Pancreas (tissue), 10 donors: Measurements from ENCODE around the gene AKAP13. TPM values are rescaled to one million over a fixed set of nuclear protein-coding genes. Genes with fewer than 3 reads are reported as not detected.

Experiments
- ATAC-seq, 4 donors: fragments of 200-7000 bp; cut with Tn5 transposase; one replicate each; pipeline versions ENCODE4 v1.8.0 to v1.9.1; 2020; ENCODE audit warnings: mild to moderate bottlenecking in 4 of 4, moderate library complexity in 4 of 4
- DNase-seq, 6 donors: peaks; one replicate each; pipeline ENCODE4 v3.0.0-alpha.2; 2020
- FAIRE-seq: peaks from 2 replicates; lab custom pipeline; 2012; peaks lifted over from hg19 to GRCh38; lab: Jason Lieb, UNC
- H3K27ac ChIP-seq, 4 donors: fragments of 200-600 bp; sonication (generic); 1 replicate in 3 of 4; 2 replicates in 1 of 4; pipeline versions ENCODE4 v1.5.0 to v1.8.0; 2020
- H3K27me3 ChIP-seq, 4 donors: fragments of 200-600 bp; one replicate each; pipeline ENCODE4 v1.8.0; 2021
- H3K36me3 ChIP-seq, 3 donors: fragments of 200-600 bp; sonication (generic) in 1 of 3; one replicate each; pipeline versions ENCODE4 v1.5.0 to v1.8.0; 2020 to 2021
- H3K4me1 ChIP-seq, 3 donors: fragments of 200-600 bp; one replicate each; pipeline ENCODE4 v1.8.0; 2021
- H3K4me3 ChIP-seq, 4 donors: fragments of 200-600 bp; sonication (generic) in 2 of 4; one replicate each; pipeline versions ENCODE4 v1.5.0 to v1.8.0; 2020 to 2021
- H3K9me3 ChIP-seq, 4 donors: fragments of 200-600 bp; one replicate each; pipeline ENCODE4 v1.8.0; 2021
- WGBS, 2 donors: extraction: QIAGEN DNeasy Blood & Tissue Kit; methylation state at CpG; one replicate each; pipeline ENCODE4 v1.1.7; 2013; 5-methylcytosine and 5-hydroxymethylcytosine counted together
- intact Hi-C, 3 donors: fragments of 100-400 bp; cut with DNase I; formaldehyde crosslinking; loops; one replicate each; pipeline versions ENCODE4 v1.11.1 to v1.14.2; 2022
- polyA plus RNA-seq, 2 donors: library from polyadenylated mRNA; stranded (reverse); fragments of 200-250 nt; gene quantifications; one replicate each; pipeline ENCODE4 v1.2.3, GENCODE V29; 2013
- total RNA-seq, 6 donors: library from RNA; stranded (reverse); fragmentation: NEBNext Ultra II Directional in 4 of 6; extraction: Animal tissue kit (Norgen Biotek cat#: 25700) in 4 of 6; gene quantifications; one replicate each; pipeline versions ENCODE4 v1.2.1 to v1.2.4, GENCODE V29; 2021 to 2023
- TF ChIP-seq, protein P1 (sequence below), 4 donors: fragments of 200-600 bp; sonication (generic) in 3 of 4; IDR thresholded peaks; one replicate each; pipeline versions ENCODE4 v1.5.0 to v1.8.0; 2021; ENCODE audit warnings: antibody characterized with exemption in 4 of 4
- donor health status: healthy with polysubstance abuse.
- donor health status: DM: no; HTN: no; CAD: no; lungs with moderate emphysema.
- donor health status: DM: no; HTN: no; CAD: no.
- donor health status: control.
- donor health status: control.
- donor health status: Bipolar disorder and iron deficiency.
- donor health status: DM: yes; HTN: yes; CAD: no.
- donor health status: DM: no; HTN: no; CAD: no.
- donor health status: DM: no; HTN: no; CAD: no.
- donor health status: DM: yes; HTN: yes; CAD: no.

Gene AKAP13
- total and polyA plus RNA-seq, 8 donors = 64.9 to 139 (median 89.9) TPM

DNA sequence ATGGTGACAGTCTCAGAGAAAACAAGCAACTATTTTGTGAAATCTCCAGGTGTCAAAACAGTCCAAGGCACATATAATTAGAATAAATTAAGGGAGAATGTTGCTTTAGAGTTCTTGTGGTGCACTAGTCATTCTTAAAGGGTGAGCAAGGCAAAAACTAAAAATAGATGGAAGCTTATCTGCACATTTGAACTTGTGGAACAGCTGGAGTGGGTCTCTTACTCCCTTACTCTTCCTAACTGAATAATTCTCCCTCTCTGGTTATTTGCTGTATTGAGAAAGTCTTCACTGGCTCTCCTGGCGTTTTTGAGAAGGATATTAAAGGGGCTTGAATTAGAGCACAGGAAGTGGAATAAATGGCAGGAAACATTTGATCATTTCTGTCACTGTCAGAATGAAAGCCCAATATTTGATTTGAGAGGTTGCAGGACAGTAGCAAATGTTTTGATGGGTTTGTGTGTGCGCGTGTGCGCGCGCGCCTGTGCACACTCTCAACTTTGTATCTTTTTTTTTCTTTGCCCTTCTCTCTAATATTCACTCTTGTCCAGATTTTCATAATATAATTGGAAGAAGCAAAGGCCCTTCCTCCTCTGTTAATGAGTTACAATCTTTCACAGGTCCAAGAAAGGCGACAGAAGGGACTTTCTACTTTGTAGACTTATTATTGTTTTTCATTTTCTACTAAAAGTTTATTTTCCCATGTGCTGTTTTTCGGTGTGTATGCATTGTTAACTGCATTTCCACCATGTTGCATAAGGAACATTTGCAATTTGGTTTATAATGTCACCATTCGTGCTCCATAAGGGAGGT lies 40.9 kb downstream of the AKAP13 start:
- FAIRE-seq = no peak
- TF ChIP-seq, protein P1, sequence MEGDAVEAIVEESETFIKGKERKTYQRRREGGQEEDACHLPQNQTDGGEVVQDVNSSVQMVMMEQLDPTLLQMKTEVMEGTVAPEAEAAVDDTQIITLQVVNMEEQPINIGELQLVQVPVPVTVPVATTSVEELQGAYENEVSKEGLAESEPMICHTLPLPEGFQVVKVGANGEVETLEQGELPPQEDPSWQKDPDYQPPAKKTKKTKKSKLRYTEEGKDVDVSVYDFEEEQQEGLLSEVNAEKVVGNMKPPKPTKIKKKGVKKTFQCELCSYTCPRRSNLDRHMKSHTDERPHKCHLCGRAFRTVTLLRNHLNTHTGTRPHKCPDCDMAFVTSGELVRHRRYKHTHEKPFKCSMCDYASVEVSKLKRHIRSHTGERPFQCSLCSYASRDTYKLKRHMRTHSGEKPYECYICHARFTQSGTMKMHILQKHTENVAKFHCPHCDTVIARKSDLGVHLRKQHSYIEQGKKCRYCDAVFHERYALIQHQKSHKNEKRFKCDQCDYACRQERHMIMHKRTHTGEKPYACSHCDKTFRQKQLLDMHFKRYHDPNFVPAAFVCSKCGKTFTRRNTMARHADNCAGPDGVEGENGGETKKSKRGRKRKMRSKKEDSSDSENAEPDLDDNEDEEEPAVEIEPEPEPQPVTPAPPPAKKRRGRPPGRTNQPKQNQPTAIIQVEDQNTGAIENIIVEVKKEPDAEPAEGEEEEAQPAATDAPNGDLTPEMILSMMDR (IDR thresholded peaks at IDR 0.05) = no peak
- 70 to 77% methylated on average over 10 of the region's 10 CpGs for WGBS, 2 donors
- peak in 2 of 4 donors; percentile 37 to 58 for ATAC-seq
- Histone ChIP-seq H3K36me3 (no peaks in the 10 kb centered on the region), H3K27me3 (no peaks in the 10 kb centered on the region), H3K4me1 (peaks cover 6 to 50% (median 33%) of the 10 kb centered on the region in 3 donors), H3K9me3 (no peaks in the 10 kb centered on the region), H3K27ac (peak overlapping the region in 2 of 4 donors; percentile 1 to 2), H3K4me3 (no peak overlapping the region)
- intact Hi-C loops = no loop called here
- no peak for DNase-seq

DNA sequence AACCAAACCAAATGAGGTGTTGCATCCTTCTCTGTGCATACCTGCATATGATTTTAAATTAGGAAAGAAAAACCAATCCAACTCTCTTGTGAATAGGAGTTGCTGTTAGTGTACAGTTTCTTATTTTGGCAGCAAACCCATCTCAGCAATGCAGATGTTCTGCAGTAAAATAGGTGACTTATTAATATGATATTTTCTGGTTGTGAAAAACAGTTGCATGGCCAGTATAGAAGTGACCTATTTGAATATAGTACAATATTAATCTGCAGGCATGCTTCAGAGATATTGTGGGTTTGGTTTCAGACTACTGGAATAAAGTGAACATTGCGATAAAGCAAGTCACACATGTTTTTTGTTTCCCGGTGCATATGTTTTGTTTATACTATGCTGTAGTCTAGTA lies 42.2 kb downstream of the AKAP13 start:
- FAIRE-seq (no peak), DNase-seq (no peak), ATAC-seq (peak in 3 of 4 donors; percentile 28 to 51 (median 46))
- H3K27ac ChIP-seq = no peak overlapping the region
- H3K27me3 ChIP-seq = no peaks in the 10 kb centered on the region
- TF ChIP-seq, protein P1 (IDR thresholded peaks at IDR 0.05) = no peak
- no peak overlapping the region for H3K4me3 ChIP-seq
- 47 to 52% methylated on average over 2 of the region's 2 CpGs for WGBS, 2 donors
- no peaks in the 10 kb centered on the region for H3K9me3 ChIP-seq
- H3K36me3 ChIP-seq = no peaks in the 10 kb centered on the region
- intact Hi-C loops = no loop called here
- H3K4me1 ChIP-seq = peaks cover 6 to 42% (median 29%) of the 10 kb centered on the region in 3 donors

DNA sequence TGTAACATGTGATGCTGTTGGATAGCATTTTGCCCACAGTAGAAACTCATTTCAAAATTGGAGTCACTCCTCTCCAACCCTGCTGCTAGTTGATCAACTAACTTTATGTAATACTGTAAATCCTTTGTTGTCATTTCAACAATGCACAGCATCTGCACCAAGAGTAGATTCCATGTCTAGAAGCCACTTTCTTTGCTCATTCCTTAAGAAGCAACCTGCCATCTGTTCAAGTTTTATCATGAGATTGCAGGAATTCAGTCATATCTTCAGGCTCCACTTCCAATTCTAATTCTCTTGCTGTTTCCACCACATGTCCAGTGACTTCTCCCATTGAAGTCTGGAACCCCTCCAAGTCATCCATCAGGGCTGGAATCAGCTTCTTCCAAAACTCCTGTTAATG lies 42.9 kb downstream of the AKAP13 start:
- no peak for ATAC-seq
- H3K27me3 ChIP-seq = no peaks in the 10 kb centered on the region
- DNase-seq = no peak
- H3K36me3 ChIP-seq = no peaks in the 10 kb centered on the region
- H3K4me3 ChIP-seq = no peak overlapping the region
- H3K27ac ChIP-seq = no peak overlapping the region
- peaks cover 6 to 35% (median 23%) of the 10 kb centered on the region in 3 donors for H3K4me1 ChIP-seq
- H3K9me3 ChIP-seq = no peaks in the 10 kb centered on the region
- intact Hi-C loops = no loop called here
- no peak for FAIRE-seq
- TF ChIP-seq, protein P1 (IDR thresholded peaks at IDR 0.05) = no peak

DNA sequence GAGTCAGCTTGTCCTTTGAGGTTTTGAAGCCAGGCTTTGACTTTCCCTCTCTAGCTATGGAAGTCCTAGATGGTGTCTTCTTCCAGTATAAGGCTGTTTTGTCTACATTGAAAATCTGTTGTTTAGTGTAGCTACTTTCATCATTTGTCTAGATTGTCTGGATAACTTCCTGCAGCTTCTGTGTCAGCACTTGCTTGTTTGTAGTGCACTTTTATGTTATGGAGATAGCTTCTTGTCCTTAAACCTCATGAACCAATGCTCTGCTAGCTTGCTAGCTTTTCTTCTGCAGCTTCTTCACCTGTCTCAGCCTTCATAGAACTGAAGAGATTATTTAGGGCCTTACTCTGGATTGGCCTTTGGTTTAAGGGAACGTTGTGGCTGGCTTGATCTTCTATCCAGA lies 43.8 kb downstream of the AKAP13 start:
- H3K9me3 ChIP-seq = no peaks in the 10 kb centered on the region
- no peak for FAIRE-seq
- DNase-seq = no peak
- TF ChIP-seq, protein P1 (IDR thresholded peaks at IDR 0.05) = no peak
- no peak overlapping the region for H3K4me3 ChIP-seq
- ATAC-seq = no peak
- WGBS, 2 donors = 95 to 96% methylated on average over 1 of the region's 1 CpG
- no peaks in the 10 kb centered on the region for H3K36me3 ChIP-seq
- H3K27ac ChIP-seq = no peak overlapping the region
- peaks cover 6 to 28% (median 20%) of the 10 kb centered on the region in 3 donors for H3K4me1 ChIP-seq
- intact Hi-C loops = no loop called here
- no peaks in the 10 kb centered on the region for H3K27me3 ChIP-seq

DNA sequence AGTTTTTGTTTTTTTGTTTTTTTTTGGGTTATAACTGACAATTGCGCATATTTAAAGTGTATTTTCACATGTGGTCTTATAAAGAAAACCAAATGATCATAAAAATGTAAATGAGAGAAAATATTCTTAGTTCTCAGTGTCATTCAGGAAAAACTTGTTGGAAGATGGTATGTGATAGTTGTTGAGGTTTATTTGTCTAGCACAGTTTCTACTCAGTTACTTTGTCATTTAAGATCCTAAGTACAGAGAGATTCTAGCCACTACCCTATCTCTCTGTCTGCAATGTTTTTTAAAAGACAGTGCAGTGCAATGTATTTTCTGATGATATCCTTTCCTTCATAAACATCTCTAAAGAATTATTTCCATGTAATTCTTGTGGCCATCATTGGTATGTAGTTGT lies 46.1 kb downstream of the AKAP13 start:
- peaks cover 6 to 20% (median 14%) of the 10 kb centered on the region in 3 donors for H3K4me1 ChIP-seq
- intact Hi-C loops = no loop called here
- DNase-seq (no peak), FAIRE-seq (no peak), ATAC-seq (no peak)
- TF ChIP-seq, protein P1 (IDR thresholded peaks at IDR 0.05) = no peak
- H3K27me3 ChIP-seq = no peaks in the 10 kb centered on the region
- no peaks in the 10 kb centered on the region for H3K9me3 ChIP-seq
- WGBS, 2 donors = 97 to 99% methylated on average over 1 of the region's 1 CpG
- no peaks in the 10 kb centered on the region for H3K36me3 ChIP-seq
- H3K4me3 ChIP-seq = no peak overlapping the region
- H3K27ac ChIP-seq = no peak overlapping the region
